HepG2 (cell line): ENCODE data around the gene CCBE1. TPM values are rescaled to one million over a fixed set of nuclear protein-coding genes. Genes with fewer than 3 reads are reported as not detected.

Experiments
- ATAC-seq: fragments of 200-7000 bp; cut with Tn5 transposase; 3 replicates; pipeline ENCODE4 v1.9.1; 2020; ENCODE audit warnings: mild to moderate bottlenecking, moderate library complexity
- BruUV-seq: library from RNA; stranded (reverse); fragments of 400-500 nt; replicated peaks from 2 replicates; lab custom pipeline; 2021; lab: Mats Ljungman, UMichigan
- CTCF ChIA-PET: fragments of 300-600 bp; formaldehyde crosslinking; extraction: SDS; loops from one replicate; lab custom pipeline; 2021; ENCODE audit warnings: low total read pairs, inconsistent platforms, low intra/inter-chr PET ratio; lab: Yijun Ruan, JAX
- POLR2A ChIA-PET: fragments of 350-600 bp; sonication (Branson Sonifier 250); formaldehyde crosslinking; loops from one replicate; lab custom pipeline; 2020; ENCODE audit warnings: antibody characterized with exemption, inconsistent platforms; lab: Yijun Ruan, JAX
- DNase-seq: peaks from one replicate; pipeline ENCODE4 v3.0.0-alpha.2; 2015; ENCODE audit warnings: low spot score
- FAIRE-seq: peaks from 3 replicates; lab custom pipeline; 2011; peaks lifted over from hg19 to GRCh38; lab: Jason Lieb, UNC
- H2AFZ ChIP-seq: one replicate; pipeline ENCODE4 v1.6.1; 2011; ENCODE audit warnings: low read length, inconsistent platforms
- H3K27ac ChIP-seq: fragments of 300-600 bp; 3 replicates; pipeline ENCODE4 v1.8.0; 2011; ENCODE audit warnings: mixed run types, mild to moderate bottlenecking, mixed read lengths, low read length, inconsistent platforms; ENCODE audit not compliant: insufficient read depth; ENCODE audit errors: extremely low read length
- H3K27me3 ChIP-seq, 2 experiments: fragments of 200-600 bp in 1 of 2; 2 replicates in 1 of 2; 3 replicates in 1 of 2; pipeline versions ENCODE4 v1.6.0 to v1.8.0; 2011; ENCODE audit warnings: low read length in 2 of 2, mild to moderate bottlenecking in 2 of 2, moderate library complexity in 2 of 2, inconsistent platforms in 1 of 2; ENCODE audit not compliant: insufficient read depth in 2 of 2, control insufficient read depth in 1 of 2
- H3K36me3 ChIP-seq, 2 experiments: fragments of 200-600 bp in 1 of 2; replicated peaks in 1 of 2; 2 replicates in 1 of 2; 3 replicates in 1 of 2; pipeline versions ENCODE4 v1.5.1 to v1.8.0; 2011; ENCODE audit warnings: low read length in 2 of 2, inconsistent platforms in 1 of 2; ENCODE audit not compliant: insufficient read depth in 2 of 2, control insufficient read depth in 1 of 2
- H3K4me1 ChIP-seq: 2 replicates; pipeline ENCODE4 v1.5.1; 2012; ENCODE audit warnings: low read length, inconsistent platforms; ENCODE audit not compliant: insufficient read depth
- H3K4me2 ChIP-seq: 2 replicates; pipeline ENCODE4 v1.6.0; 2011; ENCODE audit warnings: low read depth, low read length, inconsistent platforms
- H3K4me3 ChIP-seq, 3 experiments: fragments of 200-600 bp in 1 of 3; sonication (generic), shearing (Covaris generic) in 1 of 3; replicated peaks in 1 of 3; 2 replicates each; pipeline ENCODE4 v1.5.1; 2011 to 2016; ENCODE audit warnings: low read length in 3 of 3, inconsistent platforms in 2 of 3, low read depth in 2 of 3, mild to moderate bottlenecking in 2 of 3, control low read depth in 1 of 3, mixed read lengths in 1 of 3; ENCODE audit not compliant: insufficient read depth in 1 of 3
- H3K79me2 ChIP-seq: one replicate; pipeline ENCODE4 v1.6.1; 2011; ENCODE audit warnings: low read length, inconsistent platforms; ENCODE audit not compliant: insufficient read depth
- H3K9ac ChIP-seq: 2 replicates; pipeline ENCODE4 v1.6.0; 2011; ENCODE audit warnings: mild to moderate bottlenecking, low read depth, low read length, inconsistent platforms; ENCODE audit not compliant: insufficient read depth
- H3K9me3 ChIP-seq: 2 replicates; pipeline ENCODE4 v1.5.1; 2012; ENCODE audit warnings: mild to moderate bottlenecking, low read length
- H4K20me1 ChIP-seq: 2 replicates; pipeline ENCODE4 v1.6.0; 2011; ENCODE audit warnings: inconsistent platforms, mild to moderate bottlenecking, low read length, moderate library complexity; ENCODE audit not compliant: insufficient read depth
- CBX1 ChIP-seq: IDR thresholded peaks from one replicate; pipeline ENCODE4 v1.6.1; 2016; ENCODE audit warnings: antibody characterized with exemption, low read depth
- GPN1 ChIP-seq: sonication (generic); formaldehyde crosslinking; IDR thresholded peaks from 2 replicates; pipeline ENCODE4 v1.5.1; 2020; ENCODE audit warnings: missing genetic modification reagents, borderline replicate concordance
- KLF15 ChIP-seq: sonication (generic); formaldehyde crosslinking; IDR thresholded peaks from 2 replicates; pipeline ENCODE4 v1.8.1; 2023; ENCODE audit warnings: borderline replicate concordance, mild to moderate bottlenecking, inconsistent platforms, missing genetic modification reagents, mixed read lengths
- NR1H2 ChIP-seq: sonication (generic); formaldehyde crosslinking; IDR thresholded peaks from 2 replicates; pipeline ENCODE4 v1.8.1; 2022; ENCODE audit warnings: low read depth, missing genetic modification reagents, borderline replicate concordance
- PTBP1 ChIP-seq: fragments of 200-400 bp; formaldehyde crosslinking; IDR thresholded peaks from 2 replicates; pipeline ENCODE4 v1.6.1; 2018; ENCODE audit warnings: low read length, low read depth; ENCODE audit not compliant: poor library complexity, severe bottlenecking
- ZNF619 ChIP-seq: sonication (generic); formaldehyde crosslinking; IDR thresholded peaks from 2 replicates; pipeline ENCODE4 v1.4.0; 2020; ENCODE audit warnings: mild to moderate bottlenecking, missing genetic modification reagents
- WGBS: methylation state at CpG from one replicate; pipeline ENCODE4 v1.1.6; 2017; ENCODE audit warnings: low lambda C conversion rate; 5-methylcytosine and 5-hydroxymethylcytosine counted together
- in situ Hi-C: cut with HindIII; loops from 2 replicates; pipeline ENCODE4 v1.10.0; 2017; ENCODE audit warnings: low pct_unique_long_range_greater_than_20kb; ENCODE audit not compliant: extremely low pct_ligation_motif_present
- intact Hi-C: fragments of 100-400 bp; cut with micrococcal nuclease; formaldehyde crosslinking; loops from one replicate; pipeline ENCODE4 v1.10.0; 2022; ENCODE audit not compliant: unreplicated experiment
- polyA plus RNA-seq, 8 experiments: library from polyadenylated mRNA; depleted of rRNA in 3 of 8; stranded (reverse) in 7 of 8; unstranded in 1 of 8; fragments of >200 nt; fragmentation: Illumina TruSeq in 4 of 8; extraction: Trizol in 4 of 8; gene quantifications; 2 replicates each; pipeline versions ENCODE4 v1.2.1 to v1.2.3, GENCODE V29; 2011 to 2016; ENCODE audit warnings: low read depth in 4 of 8, missing spikeins in 1 of 8, mixed read lengths in 1 of 8; ENCODE audit not compliant: insufficient read depth in 1 of 8
- total RNA-seq, 5 experiments: library from RNA; depleted of rRNA; stranded (reverse); fragments of >200 nt; fragmentation: Illumina TruSeq; extraction: Trizol; gene quantifications; 2 replicates each; pipeline ENCODE4 v1.2.3, GENCODE V29; 2016; ENCODE audit warnings: low read depth in 1 of 5
- TF ChIP-seq, protein P1 (sequence below): sonication (generic); formaldehyde crosslinking; IDR thresholded peaks from 2 replicates; pipeline ENCODE4 v1.4.0; 2020; ENCODE audit warnings: missing genetic modification reagents
- TF ChIP-seq, protein P2 (sequence below): fragments of 450-650 bp; IDR thresholded peaks from 2 replicates; pipeline ENCODE4 v1.6.1; 2017
- TF ChIP-seq, protein P3 (sequence below): IDR thresholded peaks from 2 replicates; pipeline ENCODE4 v1.6.1; 2016
- TF ChIP-seq, protein P4 (sequence below): sonication (generic); formaldehyde crosslinking; IDR thresholded peaks from 2 replicates; pipeline ENCODE4 v1.4.0; 2020; ENCODE audit warnings: missing genetic modification reagents

The CCBE1 gene
- total and polyA plus RNA-seq, 2 of the 13 experiments (the other 11 are each of a cell fraction or from before 2014, with no cell fraction given): not detected

DNA sequence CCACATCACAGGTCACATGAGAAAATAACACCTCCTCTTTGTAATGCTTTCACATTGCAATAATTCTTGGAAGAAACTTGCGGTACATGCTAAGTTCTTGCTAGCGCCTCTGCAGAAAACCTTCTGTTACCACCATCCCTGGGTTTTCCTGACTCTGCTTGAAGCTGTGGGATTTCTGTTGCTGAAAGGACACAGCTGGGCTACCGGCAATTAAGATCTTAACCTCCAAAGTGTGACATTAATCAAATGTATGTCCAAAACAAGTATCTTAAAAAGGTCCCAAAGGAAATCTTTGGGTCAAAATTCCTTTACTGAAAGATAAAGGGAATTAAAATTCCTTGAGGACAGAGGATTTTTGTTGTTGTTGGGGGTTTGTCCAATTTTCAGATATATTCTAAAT is 7.5 kb downstream of the CCBE1 start:
- DNase-seq (no peak), ATAC-seq (no peak), FAIRE-seq (no peak)
- Histone ChIP-seq H3K4me2 (no peak overlapping the region), H3K79me2 (no peaks in the 10 kb centered on the region), H3K27ac (no peak overlapping the region), H3K4me3 (no peak overlapping the region), H3K4me1 (no peaks in the 10 kb centered on the region), H3K9ac (no peak overlapping the region), H4K20me1 (no peaks in the 10 kb centered on the region), H2AFZ (no peak overlapping the region), H3K36me3 (no peaks in the 10 kb centered on the region), H3K9me3 (no peaks in the 10 kb centered on the region), H3K27me3 (peaks cover 1 to 3% of the 10 kb centered on the region in 2 experiments; a peak in 2 of 5 replicates)
- ChIA-PET CTCF (no interaction called here), POLR2A (no interaction called here)
- in situ Hi-C loops: no loop called here
- TF ChIP-seq GPN1: no peak
- TF ChIP-seq, protein P1, sequence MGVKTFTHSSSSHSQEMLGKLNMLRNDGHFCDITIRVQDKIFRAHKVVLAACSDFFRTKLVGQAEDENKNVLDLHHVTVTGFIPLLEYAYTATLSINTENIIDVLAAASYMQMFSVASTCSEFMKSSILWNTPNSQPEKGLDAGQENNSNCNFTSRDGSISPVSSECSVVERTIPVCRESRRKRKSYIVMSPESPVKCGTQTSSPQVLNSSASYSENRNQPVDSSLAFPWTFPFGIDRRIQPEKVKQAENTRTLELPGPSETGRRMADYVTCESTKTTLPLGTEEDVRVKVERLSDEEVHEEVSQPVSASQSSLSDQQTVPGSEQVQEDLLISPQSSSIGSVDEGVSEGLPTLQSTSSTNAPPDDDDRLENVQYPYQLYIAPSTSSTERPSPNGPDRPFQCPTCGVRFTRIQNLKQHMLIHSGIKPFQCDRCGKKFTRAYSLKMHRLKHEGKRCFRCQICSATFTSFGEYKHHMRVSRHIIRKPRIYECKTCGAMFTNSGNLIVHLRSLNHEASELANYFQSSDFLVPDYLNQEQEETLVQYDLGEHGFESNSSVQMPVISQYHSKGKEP: no peak
- TF ChIP-seq ZNF619 (CRISPR knock-in tag): no peak
- no peak for TF ChIP-seq KLF15 (CRISPR knock-in tag)
- TF ChIP-seq, protein P2, sequence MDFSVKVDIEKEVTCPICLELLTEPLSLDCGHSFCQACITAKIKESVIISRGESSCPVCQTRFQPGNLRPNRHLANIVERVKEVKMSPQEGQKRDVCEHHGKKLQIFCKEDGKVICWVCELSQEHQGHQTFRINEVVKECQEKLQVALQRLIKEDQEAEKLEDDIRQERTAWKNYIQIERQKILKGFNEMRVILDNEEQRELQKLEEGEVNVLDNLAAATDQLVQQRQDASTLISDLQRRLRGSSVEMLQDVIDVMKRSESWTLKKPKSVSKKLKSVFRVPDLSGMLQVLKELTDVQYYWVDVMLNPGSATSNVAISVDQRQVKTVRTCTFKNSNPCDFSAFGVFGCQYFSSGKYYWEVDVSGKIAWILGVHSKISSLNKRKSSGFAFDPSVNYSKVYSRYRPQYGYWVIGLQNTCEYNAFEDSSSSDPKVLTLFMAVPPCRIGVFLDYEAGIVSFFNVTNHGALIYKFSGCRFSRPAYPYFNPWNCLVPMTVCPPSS: no peak
- TF ChIP-seq, protein P3, sequence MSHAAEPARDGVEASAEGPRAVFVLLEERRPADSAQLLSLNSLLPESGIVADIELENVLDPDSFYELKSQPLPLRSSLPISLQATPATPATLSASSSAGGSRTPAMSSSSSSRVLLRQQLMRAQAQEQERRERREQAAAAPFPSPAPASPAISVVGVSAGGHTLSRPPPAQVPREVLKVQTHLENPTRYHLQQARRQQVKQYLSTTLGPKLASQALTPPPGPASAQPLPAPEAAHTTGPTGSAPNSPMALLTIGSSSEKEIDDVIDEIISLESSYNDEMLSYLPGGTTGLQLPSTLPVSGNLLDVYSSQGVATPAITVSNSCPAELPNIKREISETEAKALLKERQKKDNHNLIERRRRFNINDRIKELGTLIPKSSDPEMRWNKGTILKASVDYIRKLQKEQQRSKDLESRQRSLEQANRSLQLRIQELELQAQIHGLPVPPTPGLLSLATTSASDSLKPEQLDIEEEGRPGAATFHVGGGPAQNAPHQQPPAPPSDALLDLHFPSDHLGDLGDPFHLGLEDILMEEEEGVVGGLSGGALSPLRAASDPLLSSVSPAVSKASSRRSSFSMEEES: no peak
- no peak for TF ChIP-seq PTBP1
- TF ChIP-seq NR1H2: no peak
- no peak for TF ChIP-seq CBX1
- TF ChIP-seq, protein P4, sequence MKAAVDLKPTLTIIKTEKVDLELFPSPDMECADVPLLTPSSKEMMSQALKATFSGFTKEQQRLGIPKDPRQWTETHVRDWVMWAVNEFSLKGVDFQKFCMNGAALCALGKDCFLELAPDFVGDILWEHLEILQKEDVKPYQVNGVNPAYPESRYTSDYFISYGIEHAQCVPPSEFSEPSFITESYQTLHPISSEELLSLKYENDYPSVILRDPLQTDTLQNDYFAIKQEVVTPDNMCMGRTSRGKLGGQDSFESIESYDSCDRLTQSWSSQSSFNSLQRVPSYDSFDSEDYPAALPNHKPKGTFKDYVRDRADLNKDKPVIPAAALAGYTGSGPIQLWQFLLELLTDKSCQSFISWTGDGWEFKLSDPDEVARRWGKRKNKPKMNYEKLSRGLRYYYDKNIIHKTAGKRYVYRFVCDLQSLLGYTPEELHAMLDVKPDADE: no peak
- intact Hi-C loops: no loop called here
- no TSS peak for BruUV-seq
- WGBS: 67% methylated on average over 3 of the region's 3 CpGs
